ENCODE measurements around the gene CCDC142. TPM values are rescaled to one million over a fixed set of nuclear protein-coding genes. Genes with fewer than 3 reads are reported as not detected.
"Not testable (repeated sequence)": the region's sequence is repeated elsewhere in the genome, so short reads cannot be mapped to it uniquely, and the experiment has no call there.

Gene CCDC142
- total RNA-seq, 1 donor from 2014 or later, result 16.1 TPM

- no peak for ATAC-seq
- TF ChIP-seq CTCF (IDR thresholded peaks at IDR 0.05), result no peak
- Histone ChIP-seq H3K4me3 (peak overlapping the region; percentile 73), H3K9me3 (no peaks in the 10 kb centered on the region), H3K27ac (peak overlapping the region; percentile 93), H3K27me3 (no peaks in the 10 kb centered on the region), H3K4me1 (peaks cover 16% of the 10 kb centered on the region), H3K36me3 (peaks cover 22% of the 10 kb centered on the region)
- intact Hi-C loops (cut with DNase I), result no loop called here
- DNase-seq, result no peak
Measured at GRCh38 chr2:74464406-74464805, 18.4 kb downstream of the CCDC142 start.

- H3K36me3 ChIP-seq, result peaks cover 22% of the 10 kb centered on the region
- peaks cover 23% of the 10 kb centered on the region for H3K4me1 ChIP-seq
- TF ChIP-seq CTCF (IDR thresholded peaks at IDR 0.05), result no peak
- no peak overlapping the region for H3K4me3 ChIP-seq
- ATAC-seq (no peak), DNase-seq (no peak)
- no peak overlapping the region for H3K27ac ChIP-seq
- no peaks in the 10 kb centered on the region for H3K27me3 ChIP-seq
- intact Hi-C loops (cut with DNase I), result no loop called here
- H3K9me3 ChIP-seq, result no peaks in the 10 kb centered on the region
Measured at GRCh38 chr2:74462786-74463105, 20.1 kb downstream of the CCDC142 start.

GRCh38 chr2:74462054-74462785, 20.6 kb downstream of the CCDC142 start:
- Histone ChIP-seq H3K27me3 (no peaks in the 10 kb centered on the region), H3K27ac (no peak overlapping the region), H3K4me1 (peaks cover 24% of the 10 kb centered on the region), H3K9me3 (no peaks in the 10 kb centered on the region), H3K4me3 (no peak overlapping the region), H3K36me3 (peaks cover 22% of the 10 kb centered on the region)
- intact Hi-C loops (cut with DNase I), result no loop called here
- DNase-seq, result no peak
- ATAC-seq, result no peak
- no peak for TF ChIP-seq CTCF (IDR thresholded peaks at IDR 0.05)

- Histone ChIP-seq H3K36me3 (peaks cover 22% of the 10 kb centered on the region), H3K4me3 (no peak overlapping the region), H3K27ac (no peak overlapping the region), H3K9me3 (no peaks in the 10 kb centered on the region), H3K4me1 (peaks cover 32% of the 10 kb centered on the region), H3K27me3 (no peaks in the 10 kb centered on the region)
- no peak for DNase-seq
- no peak for ATAC-seq
- no peak for TF ChIP-seq CTCF (IDR thresholded peaks at IDR 0.05)
- intact Hi-C loops (cut with DNase I), result no loop called here
Measured at GRCh38 chr2:74461187-74462053, 21.4 kb downstream of the CCDC142 start.

- ATAC-seq; H3K4me3 ChIP-seq; DNase-seq; H3K27me3 ChIP-seq; intact Hi-C loops (cut with DNase I); H3K9me3 ChIP-seq; H3K27ac ChIP-seq: not testable (repeated sequence)
- H3K4me1 ChIP-seq, result peaks cover 38% of the 10 kb centered on the region
- peaks cover 22% of the 10 kb centered on the region for H3K36me3 ChIP-seq
Measured at GRCh38 chr2:74460187-74460586, 22.6 kb downstream of the CCDC142 start.

GRCh38 chr2:74459503-74460118, 23.2 kb downstream of the CCDC142 start:
- H3K36me3 ChIP-seq, result peaks cover 22% of the 10 kb centered on the region
- ATAC-seq; H3K9me3 ChIP-seq; DNase-seq; H3K27me3 ChIP-seq; intact Hi-C loops (cut with DNase I); H3K27ac ChIP-seq: not testable (repeated sequence)
- peaks cover 39% of the 10 kb centered on the region for H3K4me1 ChIP-seq
- H3K4me3 ChIP-seq, result peak overlapping the region; percentile 90
